Renal cortical epithelial cell (primary cell): ENCODE data around the gene SRRM3. TPM values are rescaled to one million over a fixed set of nuclear protein-coding genes. Genes with fewer than 3 reads are reported as not detected.
"Not testable (repeated sequence)": the region's sequence is repeated elsewhere in the genome, so short reads cannot be mapped to it uniquely, and the experiment has no call there.

Experiments used
- DNase-seq: peaks from one replicate; pipeline ENCODE4 v3.0.0-alpha.2; 2011; ENCODE audit warnings: low read depth
- total RNA-seq: library from RNA; depleted of rRNA; stranded (reverse); fragments of >200 nt; gene quantifications from 2 replicates; pipeline ENCODE4 v1.2.3, GENCODE V29; 2014

Gene SRRM3
- total RNA-seq, 1 donor from 2014 or later: 0.30 TPM

DNA sequence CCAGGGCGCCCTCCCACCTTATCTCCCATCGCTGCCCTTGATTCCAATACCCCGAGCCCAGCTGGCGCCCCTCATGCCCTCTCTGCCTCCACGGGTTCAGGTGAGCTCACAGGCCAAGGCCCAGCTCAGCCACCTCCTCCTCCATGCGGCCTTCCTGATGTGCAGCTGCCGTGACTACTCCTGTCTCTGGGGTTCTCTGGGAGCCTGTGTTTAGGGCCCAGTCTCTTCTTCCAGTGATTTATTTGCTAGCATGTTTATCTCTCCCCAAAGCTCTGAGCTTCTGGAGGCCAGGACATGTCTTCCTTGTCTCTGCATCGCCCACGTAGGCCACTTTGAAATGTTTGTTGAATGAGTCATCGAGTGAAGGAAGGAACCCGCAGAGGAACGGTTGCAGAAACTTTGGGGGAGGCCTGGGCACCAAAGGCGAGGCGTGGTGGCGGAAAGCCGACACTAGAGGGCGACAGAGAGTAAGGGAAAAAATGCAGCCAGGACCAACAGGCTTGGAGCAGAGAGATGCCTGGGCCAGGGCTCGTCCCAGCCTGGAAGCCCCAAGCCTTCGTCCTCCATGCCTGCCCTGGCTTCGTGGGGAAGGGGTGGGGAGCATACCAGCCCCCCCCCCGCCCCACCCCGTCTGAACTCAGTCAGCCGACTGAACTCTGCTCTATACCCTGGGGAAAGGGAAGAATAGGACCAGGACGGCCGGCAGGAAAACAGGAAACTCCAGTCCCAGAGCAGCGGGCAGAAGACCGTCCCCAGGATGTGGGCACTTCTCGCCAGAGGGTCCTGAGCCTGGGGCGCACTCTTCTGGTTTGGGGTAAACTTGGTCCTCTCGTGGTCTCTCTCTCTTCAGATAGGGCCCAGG lies 89.9 kb downstream of the SRRM3 start:
- DNase-seq: peak; percentile 96

DNA sequence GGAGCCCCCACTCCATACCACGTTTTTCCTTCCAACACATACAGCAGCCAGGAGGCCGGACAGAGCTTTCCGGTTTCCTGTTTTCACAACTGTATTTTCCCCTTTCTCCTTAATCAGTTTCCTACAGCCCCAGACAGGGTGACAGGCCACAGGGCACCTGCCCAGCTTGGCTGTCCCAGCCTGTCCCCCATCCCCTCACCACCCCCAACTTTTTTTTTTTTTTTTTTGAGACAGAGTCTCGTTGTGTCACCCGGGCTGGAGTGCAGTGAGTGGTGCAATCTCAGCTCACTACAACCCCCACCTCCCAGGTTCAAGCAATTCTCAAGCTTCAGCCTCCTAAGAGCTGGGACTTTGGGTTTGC lies 90.5 kb downstream of the SRRM3 start:
- no peak for DNase-seq

DNA sequence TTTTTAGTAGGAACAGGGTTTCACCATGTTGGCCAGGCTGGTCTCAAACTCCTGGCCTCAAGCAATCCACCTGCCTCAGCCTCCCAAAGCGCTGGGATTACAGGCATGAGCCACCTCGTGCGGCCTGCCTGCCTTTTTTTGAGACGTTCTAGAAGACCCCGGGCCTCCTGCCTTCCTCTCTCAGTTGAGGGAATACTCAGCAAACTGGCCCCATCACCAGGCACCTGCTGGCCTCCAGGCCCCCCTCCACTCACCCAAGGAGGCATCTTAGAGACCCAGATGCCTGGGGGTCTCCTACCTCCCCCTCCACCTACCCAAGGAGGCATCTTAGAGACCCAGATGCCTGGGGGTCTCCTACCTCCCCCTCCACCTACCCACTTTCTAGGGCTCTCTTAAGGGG lies 91.2 kb downstream of the SRRM3 start:
- DNase-seq: not testable (repeated sequence)

DNA sequence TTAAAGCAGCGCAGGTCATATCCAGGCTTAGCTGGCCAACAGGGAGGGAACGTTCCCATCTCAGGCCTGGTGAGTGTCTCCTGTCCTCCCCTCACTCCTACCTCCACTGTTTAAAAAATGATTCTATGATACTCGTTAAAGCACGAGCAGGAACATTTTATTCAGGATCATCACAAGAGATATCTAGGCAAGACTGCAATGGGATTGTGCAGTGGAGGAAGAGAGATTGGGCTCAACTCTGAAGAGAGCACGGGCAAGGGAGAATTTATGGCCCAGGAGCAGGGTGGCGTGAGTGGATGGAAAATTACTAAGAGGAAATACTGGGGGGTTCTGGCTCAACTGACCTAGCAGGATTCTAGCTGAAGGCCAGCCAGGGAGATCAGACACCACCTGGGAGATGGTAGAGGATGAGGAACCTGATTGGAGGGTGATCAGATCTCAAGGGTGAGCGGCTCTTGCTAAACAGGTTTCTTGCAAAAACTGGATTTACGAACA lies 91.8 kb downstream of the SRRM3 start:
- DNase-seq: no peak

DNA sequence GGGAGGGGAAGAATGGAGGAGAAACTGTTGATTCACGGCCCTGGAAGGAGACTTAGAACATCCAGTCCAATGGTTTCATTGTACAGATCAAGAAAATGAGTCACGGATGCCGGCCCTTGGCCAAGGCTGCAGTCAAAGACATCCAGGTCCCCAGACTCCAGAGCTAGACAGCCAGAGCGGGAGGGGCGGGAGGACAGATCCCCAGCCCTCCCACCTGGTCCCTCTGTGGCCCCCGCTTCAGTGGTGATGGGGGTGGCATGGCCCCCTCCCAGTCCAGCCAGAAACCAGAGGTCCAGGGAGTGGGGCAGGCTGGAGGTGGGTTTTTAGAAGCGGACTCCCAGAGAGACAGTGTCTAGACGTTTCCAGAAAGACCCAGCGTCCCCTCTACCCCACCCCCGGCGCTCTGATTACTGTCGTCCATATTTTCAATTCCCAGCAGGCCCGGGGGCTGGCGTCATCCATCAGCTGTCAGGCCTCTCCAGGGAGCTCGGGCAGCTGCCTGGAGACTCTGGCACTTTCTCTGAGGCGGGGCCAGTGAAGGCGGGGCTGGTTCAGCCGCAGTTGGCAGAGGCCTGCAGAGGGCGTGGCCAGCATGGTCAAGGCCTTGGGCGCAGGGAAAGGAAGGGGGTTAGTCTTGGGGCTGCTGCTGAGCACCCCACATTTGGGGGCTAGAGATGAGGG lies 92.8 kb downstream of the SRRM3 start:
- peak; percentile 89 for DNase-seq

DNA sequence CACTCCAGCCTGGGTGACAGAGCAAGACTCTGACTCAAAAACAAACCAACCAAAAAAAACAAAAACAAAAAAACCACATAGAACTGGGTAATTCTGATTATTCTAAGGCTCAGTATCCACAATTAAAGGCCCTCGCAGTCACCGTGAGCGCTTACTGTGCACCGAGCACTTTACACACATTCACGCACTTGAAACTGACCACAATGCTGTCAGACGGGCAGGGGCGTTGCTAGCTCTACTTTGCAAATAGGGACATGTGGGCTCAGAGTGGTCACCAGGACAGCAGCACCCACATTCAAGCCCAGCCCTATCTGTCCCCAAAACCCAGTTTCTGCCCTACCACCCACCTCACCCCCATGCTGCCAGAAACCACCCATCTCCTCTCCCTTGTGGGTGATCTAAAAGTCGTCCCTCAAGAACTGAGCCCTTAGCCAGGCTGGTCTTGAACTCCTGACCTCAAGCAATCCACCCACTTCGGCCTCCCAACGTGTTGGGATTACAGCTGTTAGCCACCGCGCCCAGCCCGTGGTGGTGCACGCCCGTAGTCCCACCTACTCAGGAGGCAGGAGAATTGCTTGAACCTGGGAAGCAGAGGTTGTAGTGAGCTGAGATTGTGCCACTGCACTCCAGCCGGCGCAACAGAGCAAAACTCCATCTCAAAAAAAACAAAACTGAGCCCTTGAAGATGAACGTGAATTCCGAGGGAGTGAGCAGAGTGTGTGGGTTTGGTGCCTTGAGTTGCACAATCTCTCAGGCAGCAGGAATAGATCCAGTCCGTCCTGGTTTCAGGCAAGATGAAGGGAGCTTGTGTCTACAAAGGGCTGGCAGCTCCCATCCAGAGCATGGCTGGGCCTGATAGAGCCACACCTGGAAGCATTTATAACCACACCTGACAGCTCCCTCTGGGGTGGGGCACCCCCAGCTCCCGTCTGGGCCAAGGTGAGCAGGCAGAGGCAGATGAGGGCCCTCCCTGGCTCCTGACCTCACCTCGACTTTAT lies 95.3 kb downstream of the SRRM3 start:
- peak; percentile 90 for DNase-seq

DNA sequence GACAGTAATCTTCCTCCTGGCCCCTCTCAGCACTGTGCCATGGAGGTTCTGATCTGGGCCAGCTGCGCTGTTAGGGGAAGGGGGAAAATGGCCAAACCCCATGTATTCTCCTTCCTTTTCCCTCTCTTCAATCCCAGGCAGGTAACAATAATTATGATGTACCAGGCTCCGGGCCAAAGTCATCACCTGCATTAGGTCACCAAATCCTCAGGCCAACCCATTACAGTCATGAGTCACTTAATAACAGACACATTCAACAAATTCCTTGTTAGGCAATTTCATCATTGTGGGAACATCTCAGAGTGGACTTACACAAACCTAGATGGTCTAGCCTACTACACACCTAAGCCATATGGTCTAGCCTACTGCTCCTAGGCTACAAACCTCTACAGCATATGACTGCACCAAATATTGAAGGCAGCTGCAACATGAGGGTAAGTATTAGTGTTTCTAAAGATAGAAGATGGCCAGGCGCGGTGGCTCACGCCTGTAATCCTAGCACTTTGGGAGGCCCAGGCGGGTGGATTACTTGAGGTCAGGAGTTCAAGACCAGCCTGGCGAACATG lies 98.6 kb downstream of the SRRM3 start:
- peak; percentile 97 for DNase-seq

DNA sequence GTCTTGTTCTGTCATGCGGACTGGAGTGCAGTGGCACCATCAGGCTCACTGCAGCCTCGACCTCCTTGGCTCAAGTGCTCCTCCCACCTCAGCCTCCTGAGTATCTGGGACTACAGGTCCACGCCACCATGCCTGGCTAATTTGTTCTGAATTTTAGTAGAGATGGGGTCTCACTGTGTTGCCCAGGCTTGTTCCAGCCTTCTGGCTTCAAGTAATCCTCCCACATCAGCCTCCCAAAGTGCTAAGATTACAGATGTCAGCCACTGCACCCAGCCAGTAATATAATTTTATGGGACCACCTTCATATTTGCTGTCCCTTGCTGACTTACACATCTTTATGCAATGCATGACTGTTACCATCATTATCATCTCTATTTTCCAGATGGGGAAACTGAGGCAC lies 99.3 kb downstream of the SRRM3 start:
- DNase-seq: no peak

DNA sequence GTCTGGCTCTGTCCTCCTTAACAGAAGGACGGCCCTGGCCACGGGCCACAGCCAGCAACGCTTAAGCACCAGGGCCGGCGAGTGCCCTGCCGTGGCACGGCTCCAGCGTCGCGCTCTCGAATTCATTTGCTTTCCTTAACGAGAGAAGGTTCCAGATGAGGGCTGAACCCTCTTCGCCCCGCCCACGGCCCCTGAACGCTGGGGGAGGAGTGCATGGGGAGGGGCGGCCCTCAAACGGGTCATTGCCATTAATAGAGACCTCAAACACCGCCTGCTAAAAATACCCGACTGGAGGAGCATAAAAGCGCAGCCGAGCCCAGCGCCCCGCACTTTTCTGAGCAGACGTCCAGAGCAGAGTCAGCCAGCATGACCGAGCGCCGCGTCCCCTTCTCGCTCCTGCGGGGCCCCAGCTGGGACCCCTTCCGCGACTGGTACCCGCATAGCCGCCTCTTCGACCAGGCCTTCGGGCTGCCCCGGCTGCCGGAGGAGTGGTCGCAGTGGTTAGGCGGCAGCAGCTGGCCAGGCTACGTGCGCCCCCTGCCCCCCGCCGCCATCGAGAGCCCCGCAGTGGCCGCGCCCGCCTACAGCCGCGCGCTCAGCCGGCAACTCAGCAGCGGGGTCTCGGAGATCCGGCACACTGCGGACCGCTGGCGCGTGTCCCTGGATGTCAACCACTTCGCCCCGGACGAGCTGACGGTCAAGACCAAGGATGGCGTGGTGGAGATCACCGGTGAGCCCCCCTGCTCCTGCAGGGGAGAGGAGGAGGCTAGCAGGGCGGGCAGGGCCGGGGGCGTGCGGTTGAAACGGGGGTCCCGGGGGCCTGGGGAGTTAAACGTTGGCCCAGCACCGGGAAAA lies 100.9 kb downstream of the SRRM3 start, which contains the start of gene HSPB1:
Gene HSPB1 (plus strand): TSS at position 327 of the 855 bp plus-strand sequence. CDS start 40 bp downstream, at position 367.
- peak; percentile 74 for DNase-seq

DNA sequence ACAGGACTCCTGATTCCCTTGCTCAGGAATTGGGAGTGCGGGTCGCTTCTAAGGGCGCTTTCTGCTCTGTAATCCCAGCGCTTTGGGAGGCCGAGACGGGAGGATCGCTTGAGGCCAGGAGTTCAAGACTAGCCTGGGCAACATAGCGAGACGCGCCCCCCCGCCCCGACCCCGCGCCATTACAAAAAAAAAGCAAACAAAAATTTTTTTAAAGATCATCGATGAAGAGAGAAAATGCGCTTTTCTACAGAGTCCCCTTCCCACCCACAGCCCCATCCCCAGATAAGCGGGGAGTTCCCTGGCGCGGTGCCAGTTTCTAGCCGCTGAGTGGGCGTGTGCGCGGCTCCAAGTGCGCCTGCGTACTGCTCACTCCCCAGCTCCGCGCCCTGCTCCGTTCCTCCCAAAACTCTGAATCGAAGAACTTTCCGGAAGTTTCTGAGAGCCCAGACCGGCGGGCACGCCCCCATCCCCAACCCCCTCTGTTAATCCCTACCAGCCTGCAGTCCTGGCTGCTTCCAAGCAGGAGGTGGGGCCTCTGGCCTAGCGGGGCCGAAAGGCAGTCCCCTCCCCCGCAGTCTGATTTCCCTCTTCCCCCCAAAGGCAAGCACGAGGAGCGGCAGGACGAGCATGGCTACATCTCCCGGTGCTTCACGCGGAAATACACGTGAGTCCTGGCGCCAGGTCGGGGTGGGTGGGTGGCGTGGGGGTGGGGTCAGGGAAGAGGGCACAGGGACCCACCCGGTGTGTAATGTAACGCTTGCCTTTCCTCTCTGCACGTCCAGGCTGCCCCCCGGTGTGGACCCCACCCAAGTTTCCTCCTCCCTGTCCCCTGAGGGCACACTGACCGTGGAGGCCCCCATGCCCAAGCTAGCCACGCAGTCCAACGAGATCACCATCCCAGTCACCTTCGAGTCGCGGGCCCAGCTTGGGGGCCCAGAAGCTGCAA lies 101.8 kb downstream of the SRRM3 start:
- DNase-seq: peak; percentile 89

DNA sequence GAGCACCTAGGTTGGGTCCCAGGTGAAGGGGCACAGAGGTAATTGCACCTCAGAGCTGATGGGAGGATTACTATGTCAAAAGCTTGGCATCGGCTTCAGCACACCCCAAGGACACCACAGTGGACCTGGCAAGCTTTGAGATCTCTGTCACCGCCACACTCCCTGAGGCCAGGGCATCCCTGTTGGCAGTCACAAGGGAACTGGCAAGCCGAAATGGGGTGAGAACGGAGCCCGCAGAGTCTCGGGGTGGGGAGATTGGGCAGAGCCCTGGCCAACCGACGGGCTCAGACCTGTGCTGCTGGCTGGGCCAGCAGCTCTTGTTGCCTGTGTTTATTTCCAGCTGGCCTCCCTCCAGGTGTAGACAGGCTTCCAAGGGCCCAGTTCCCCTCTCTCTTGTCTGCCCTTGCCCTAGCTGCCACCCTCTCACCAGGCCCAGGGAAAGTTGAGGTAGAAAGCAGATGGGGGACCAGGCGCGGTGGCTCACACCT lies 103.2 kb downstream of the SRRM3 start:
- no peak for DNase-seq

DNA sequence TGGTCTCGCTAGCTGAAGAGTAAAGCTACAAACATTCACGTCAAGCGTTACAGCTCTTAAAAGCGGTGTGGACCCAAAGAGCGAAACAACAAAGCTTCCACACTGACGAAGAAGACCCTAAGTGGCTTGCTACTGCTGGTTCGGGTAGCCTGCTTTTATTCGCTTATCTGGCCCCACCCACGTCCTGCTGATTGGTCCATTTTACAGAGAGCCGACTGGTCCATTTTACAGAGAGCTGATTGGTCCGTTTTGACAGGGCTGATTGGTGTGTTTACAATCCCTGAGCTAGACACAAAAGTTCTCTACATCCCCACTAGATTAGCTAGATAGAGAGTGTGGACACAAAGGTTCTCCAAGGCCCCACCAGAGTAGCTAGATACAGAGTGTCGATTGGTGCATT lies 107.2 kb downstream of the SRRM3 start:
- DNase-seq: not testable (repeated sequence)

DNA sequence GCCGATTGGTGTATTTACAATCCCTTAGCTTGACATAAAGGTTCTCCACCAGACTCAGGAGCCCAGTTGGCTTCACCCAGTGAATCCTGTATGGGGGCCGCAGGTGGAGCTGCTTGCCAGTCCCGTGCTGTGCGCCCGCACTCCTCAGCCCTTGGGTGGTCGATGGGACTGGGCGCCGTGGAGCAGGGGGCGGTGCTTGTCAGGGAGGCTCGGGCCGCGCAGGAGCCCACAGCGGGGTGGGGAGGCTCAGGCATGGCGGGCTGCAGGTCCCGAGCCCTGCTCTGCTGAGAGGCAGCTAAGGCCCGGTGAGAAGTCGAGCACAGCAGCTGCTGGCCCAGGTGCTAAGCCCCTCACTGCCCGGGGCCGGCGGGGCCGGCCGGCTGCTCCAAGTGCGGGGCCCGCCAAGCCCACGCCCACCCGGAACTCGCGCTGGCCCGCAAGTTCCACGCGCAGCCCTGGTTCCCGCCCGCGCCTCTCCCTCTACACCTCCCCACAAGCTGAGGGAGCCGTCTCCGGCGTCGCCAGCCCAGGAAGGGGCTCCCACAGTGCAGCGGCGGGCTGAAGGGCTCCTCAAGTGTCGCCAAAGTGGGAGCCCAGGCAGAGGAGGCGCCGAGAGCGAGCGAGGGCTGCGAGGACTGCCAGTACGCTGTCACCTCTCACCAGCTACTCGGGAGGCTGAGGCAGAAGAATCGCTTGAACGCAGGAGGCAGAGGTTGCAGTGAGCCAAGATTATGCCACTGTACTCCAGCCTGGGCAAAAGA lies 107.8 kb downstream of the SRRM3 start:
- not testable (repeated sequence) for DNase-seq

DNA sequence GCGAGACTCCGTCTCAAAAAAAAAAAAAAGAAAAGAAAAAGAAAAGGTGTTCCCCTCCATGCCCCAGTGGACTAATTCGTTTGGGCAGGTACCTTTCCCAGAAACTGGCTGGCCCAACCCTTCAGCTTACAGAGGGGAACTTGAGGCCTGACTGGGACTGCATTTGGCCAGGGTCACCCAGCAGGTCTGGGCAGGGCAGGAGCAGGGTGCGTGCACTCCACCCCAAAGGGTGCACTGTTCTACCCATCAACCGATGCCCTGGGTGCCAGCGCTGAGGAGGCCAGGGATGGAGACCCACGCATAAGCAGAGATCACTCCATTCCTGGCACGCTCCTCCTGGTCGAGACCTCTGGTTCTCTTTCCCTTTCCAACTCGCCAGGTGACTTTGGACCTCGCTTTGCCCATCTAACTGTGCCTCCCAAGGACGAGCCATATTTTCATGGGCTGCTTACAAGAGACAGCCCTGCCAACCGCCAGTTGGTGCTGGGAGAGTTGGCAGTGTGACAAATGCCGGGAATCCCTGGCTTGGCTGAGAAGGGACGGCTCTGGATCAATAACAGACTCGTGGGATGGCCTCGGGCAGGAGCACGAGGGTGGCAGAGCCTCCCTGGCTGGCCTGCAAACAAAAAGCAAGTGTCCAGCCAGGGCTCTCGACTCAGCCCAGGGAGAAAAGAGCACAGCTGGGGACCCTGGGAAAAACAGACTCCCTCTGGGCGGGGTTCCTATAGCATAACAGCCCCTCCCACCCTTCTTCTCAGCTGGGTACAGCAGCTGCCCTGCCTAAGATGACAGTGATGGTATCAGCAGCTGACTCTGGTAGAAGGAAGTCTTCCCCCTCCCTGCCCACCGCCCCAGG lies 108.6 kb downstream of the SRRM3 start:
- DNase-seq: no peak

DNA sequence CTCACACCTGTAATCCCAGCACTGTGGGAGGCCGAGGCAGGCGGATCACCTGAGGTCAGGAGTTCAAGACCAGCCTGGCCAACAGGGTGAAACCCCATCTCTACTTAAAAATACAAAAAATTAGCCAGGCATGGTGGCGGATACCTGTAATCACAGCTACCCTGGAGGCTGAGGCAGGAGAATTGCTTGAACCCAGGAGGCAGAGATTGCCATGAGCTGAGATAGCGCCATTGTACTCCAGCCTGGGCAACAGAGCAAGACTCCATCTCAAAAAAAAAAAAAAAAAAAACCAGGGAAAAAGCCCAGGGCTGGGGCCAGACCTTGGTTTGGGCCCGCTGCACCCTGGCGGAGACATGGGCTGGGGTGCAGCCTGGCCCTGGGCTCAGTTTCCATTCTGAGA lies 110.1 kb downstream of the SRRM3 start:
- not testable (repeated sequence) for DNase-seq

DNA sequence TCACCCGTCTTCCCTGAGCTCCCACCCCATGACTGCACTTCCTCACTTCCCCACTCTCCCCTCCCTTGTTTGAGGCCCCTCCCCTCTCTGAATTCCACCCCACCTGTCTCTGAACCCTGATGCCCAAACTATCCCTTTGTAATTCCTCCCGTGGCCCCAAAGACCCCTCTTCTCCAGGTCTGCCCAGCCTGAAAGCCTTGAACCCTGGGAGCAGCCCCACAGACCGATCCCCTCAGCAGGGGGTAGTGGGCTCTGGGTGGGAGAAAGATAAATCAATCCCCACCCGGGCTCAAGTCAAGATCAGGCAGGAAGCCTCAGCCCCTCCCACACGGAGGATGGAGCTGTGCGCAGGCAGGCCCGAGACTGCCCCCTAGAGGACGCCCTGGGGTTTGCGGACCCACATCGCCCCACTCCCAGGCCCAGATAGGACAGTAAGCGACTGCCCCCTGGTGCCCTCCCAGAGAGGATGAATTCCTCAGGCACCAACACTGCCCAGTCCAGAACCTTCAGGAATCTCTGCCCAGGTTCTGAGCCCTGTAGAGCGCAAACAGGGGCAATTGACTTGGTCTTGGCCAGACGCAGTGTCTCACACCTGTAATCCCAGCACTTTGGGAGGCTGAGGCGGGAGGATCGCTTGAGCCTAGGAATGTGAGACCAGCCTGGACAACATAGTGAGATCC lies 112.5 kb downstream of the SRRM3 start:
- DNase-seq: peak; percentile 76

DNA sequence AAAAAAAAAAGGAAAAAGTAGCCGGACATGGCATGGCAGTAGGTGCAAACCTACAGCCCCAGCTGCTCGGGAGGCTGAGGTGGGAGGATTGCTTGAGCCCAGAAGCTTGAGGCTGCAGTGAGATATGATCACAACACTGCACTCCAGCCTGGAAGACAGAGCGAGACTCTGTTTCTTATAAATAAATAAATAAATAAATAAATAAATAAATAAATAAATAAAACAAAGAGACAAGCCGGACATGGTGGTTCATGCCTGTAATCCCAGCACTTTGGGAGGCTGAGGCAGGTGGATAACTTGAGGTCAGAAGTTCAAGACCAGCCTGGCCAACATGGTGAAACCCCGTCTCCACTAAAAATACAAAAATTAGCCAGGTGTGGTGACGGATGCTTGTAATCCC lies 113.0 kb downstream of the SRRM3 start:
- not testable (repeated sequence) for DNase-seq
